ENCODE results near the gene FLOT1. TPM values are rescaled to one million over a fixed set of nuclear protein-coding genes. Genes with fewer than 3 reads are reported as not detected.
"Not testable (repeated sequence)": the region's sequence is repeated elsewhere in the genome, so short reads cannot be mapped to it uniquely, and the experiment has no call there.

FLOT1 gene
- total RNA-seq, 2 donors from 2014 or later = 157 to 167 TPM

GRCh38 chr6:30766461-30767157 is 24.1 kb upstream of the FLOT1 start:
- Histone ChIP-seq H3K27me3 (no peaks in the 10 kb centered on the region), H3K9me3 (no peaks in the 10 kb centered on the region), H3K36me3 (no peaks in the 10 kb centered on the region), H3K27ac (peak overlapping the region; percentile 5 to 48), H3K4me1 (peaks cover 3 to 51% of the 10 kb centered on the region in 2 donors), H3K4me3 (no peak overlapping the region)
- no peak for DNase-seq (ENCODE audit: low spot score)
- TF ChIP-seq CTCF (IDR thresholded peaks at IDR 0.05) = no peak

- Histone ChIP-seq H3K4me1 (peaks cover 3 to 51% of the 10 kb centered on the region in 2 donors), H3K27ac (peak overlapping the region in 1 of 2 donors; percentile 88)
- H3K27me3 ChIP-seq; DNase-seq (ENCODE audit: low spot score); H3K9me3 ChIP-seq; H3K4me3 ChIP-seq; H3K36me3 ChIP-seq: not testable (repeated sequence)
These were observed 23.0 kb upstream of the FLOT1 start for GRCh38 chr6:30765495-30765894.

- not testable (repeated sequence) for H3K36me3 ChIP-seq; DNase-seq (ENCODE audit: low spot score); H3K4me3 ChIP-seq; H3K27me3 ChIP-seq; H3K9me3 ChIP-seq
- Histone ChIP-seq H3K4me1 (peaks cover 3 to 53% of the 10 kb centered on the region in 2 donors), H3K27ac (peak overlapping the region; percentile 37 to 88)
These were observed 22.1 kb upstream of the FLOT1 start for GRCh38 chr6:30764490-30765043.

- TF ChIP-seq CTCF (IDR thresholded peaks at IDR 0.05) = no peak
- Histone ChIP-seq H3K4me1 (peaks cover 0 to 53% of the 10 kb centered on the region in 2 donors), H3K4me3 (no peak overlapping the region), H3K27me3 (no peaks in the 10 kb centered on the region), H3K36me3 (no peaks in the 10 kb centered on the region), H3K27ac (peak overlapping the region; percentile 37 to 88), H3K9me3 (no peaks in the 10 kb centered on the region)
- DNase-seq (ENCODE audit: low spot score) = no peak
These were observed 21.4 kb upstream of the FLOT1 start for GRCh38 chr6:30763618-30764489.

- Histone ChIP-seq H3K27me3 (no peaks in the 10 kb centered on the region), H3K36me3 (no peaks in the 10 kb centered on the region), H3K4me1 (peaks cover 0 to 54% of the 10 kb centered on the region in 2 donors), H3K4me3 (no peak overlapping the region), H3K9me3 (no peaks in the 10 kb centered on the region), H3K27ac (peak overlapping the region in 1 of 2 donors; percentile 88)
- DNase-seq (ENCODE audit: low spot score) = no peak
- no peak for TF ChIP-seq CTCF (IDR thresholded peaks at IDR 0.05)
These were observed 20.7 kb upstream of the FLOT1 start for GRCh38 chr6:30763155-30763617.

- no peak for TF ChIP-seq CTCF (IDR thresholded peaks at IDR 0.05)
- Histone ChIP-seq H3K36me3 (no peaks in the 10 kb centered on the region), H3K9me3 (no peaks in the 10 kb centered on the region), H3K27me3 (no peaks in the 10 kb centered on the region), H3K27ac (peak overlapping the region in 1 of 2 donors; percentile 88), H3K4me3 (no peak overlapping the region), H3K4me1 (peaks cover 0 to 64% of the 10 kb centered on the region in 2 donors)
- no peak for DNase-seq (ENCODE audit: low spot score)
These were observed 19.4 kb upstream of the FLOT1 start for GRCh38 chr6:30761791-30762429.

Data from right atrium auricular region (tissue), 2 donors.